D721Med (cell line): ENCODE data around the gene SLX4IP.

Source experiments
- DNase-seq: peaks from one replicate; pipeline ENCODE4 v3.0.0; 2011; ENCODE audit warnings: low spot score; ENCODE audit not compliant: insufficient read length
- FAIRE-seq: peaks from 2 replicates; lab custom pipeline; 2011; peaks lifted over from hg19 to GRCh38; lab: Jason Lieb, UNC
- CTCF ChIP-seq: IDR thresholded peaks from 2 replicates; pipeline ENCODE4 v1.5.1; 2012; ENCODE audit warnings: mild to moderate bottlenecking, control low read depth; ENCODE audit not compliant: insufficient read depth; ENCODE audit errors: missing control alignments

The SLX4IP gene

GRCh38 chr20:10487142-10488136, 52.3 kb downstream of the SLX4IP start:
- no peak for TF ChIP-seq CTCF
- no peak for DNase-seq
- FAIRE-seq = no peak

- FAIRE-seq (no peak), DNase-seq (no peak)
- TF ChIP-seq CTCF = no peak
Measured at GRCh38 chr20:10488534-10488933, 53.4 kb downstream of the SLX4IP start.

- TF ChIP-seq CTCF = no peak
- FAIRE-seq = no peak
- no peak for DNase-seq
Measured at GRCh38 chr20:10489853-10490252, 54.7 kb downstream of the SLX4IP start.

- TF ChIP-seq CTCF = no peak
- DNase-seq = no peak
- FAIRE-seq = no peak
Measured at GRCh38 chr20:10490257-10490656, 55.2 kb downstream of the SLX4IP start.

- no peak for FAIRE-seq
- TF ChIP-seq CTCF = no peak
- DNase-seq = no peak
Measured at GRCh38 chr20:10490706-10491105, 55.6 kb downstream of the SLX4IP start.

- DNase-seq = no peak
Measured at GRCh38 chr20:10492065-10492464, 57.0 kb downstream of the SLX4IP start.

More at GRCh38 chr20:10492065-10492464, 57.0 kb downstream of the SLX4IP start:
- no peak for FAIRE-seq
- TF ChIP-seq CTCF = no peak
